GM21390 (cell line): Measurements from ENCODE around the gene LASP1.
"Not testable (repeated sequence)": the region's sequence is repeated elsewhere in the genome, so short reads cannot be mapped to it uniquely, and the experiment has no call there.

ENCODE experiments used
- ATAC-seq: cut with Tn5 transposase; IDR thresholded peaks from one replicate; pipeline ENCODE4 v1.9.1; 2021; ENCODE audit not compliant: unreplicated experiment

The LASP1 gene, protein sequence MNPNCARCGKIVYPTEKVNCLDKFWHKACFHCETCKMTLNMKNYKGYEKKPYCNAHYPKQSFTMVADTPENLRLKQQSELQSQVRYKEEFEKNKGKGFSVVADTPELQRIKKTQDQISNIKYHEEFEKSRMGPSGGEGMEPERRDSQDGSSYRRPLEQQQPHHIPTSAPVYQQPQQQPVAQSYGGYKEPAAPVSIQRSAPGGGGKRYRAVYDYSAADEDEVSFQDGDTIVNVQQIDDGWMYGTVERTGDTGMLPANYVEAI

DNA sequence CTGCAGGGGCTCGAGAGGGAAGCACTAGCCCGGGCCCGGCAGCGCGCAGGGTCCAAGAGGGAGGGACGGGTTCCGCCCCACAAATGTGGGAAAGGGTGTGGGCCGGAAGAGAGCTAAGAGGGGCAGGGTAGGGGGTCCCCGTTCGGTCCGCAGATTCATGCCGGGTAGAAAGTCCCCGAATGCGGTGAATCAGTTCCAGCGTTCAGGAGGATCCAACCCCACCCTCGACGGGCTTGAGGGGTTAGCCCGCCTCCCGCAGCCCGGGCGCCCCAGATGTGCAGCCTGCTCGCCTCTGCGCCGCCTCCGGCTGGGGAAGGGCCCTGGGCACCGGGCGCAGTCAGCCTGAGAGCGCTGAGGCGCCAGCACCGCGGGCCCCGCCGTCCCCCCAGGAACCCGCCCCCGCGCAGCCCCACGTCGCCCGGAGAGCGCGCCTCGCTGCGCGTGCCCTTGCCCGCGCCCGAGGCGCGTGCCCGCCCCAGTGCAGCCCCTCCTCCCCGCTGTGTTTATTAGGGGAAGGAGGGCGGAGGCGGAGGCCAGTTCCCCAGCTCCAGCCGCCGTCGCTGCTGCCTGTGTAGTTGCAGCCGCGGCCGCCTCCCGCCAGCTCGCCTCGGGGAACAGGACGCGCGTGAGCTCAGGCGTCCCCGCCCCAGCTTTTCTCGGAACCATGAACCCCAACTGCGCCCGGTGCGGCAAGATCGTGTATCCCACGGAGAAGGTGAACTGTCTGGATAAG is at the start of gene LASP1:
LASP1 (plus strand) TSS at position 533 of the 733 bp plus-strand sequence; CDS start at position 665, 132 bp downstream.
- ATAC-seq: peak; percentile 38

DNA sequence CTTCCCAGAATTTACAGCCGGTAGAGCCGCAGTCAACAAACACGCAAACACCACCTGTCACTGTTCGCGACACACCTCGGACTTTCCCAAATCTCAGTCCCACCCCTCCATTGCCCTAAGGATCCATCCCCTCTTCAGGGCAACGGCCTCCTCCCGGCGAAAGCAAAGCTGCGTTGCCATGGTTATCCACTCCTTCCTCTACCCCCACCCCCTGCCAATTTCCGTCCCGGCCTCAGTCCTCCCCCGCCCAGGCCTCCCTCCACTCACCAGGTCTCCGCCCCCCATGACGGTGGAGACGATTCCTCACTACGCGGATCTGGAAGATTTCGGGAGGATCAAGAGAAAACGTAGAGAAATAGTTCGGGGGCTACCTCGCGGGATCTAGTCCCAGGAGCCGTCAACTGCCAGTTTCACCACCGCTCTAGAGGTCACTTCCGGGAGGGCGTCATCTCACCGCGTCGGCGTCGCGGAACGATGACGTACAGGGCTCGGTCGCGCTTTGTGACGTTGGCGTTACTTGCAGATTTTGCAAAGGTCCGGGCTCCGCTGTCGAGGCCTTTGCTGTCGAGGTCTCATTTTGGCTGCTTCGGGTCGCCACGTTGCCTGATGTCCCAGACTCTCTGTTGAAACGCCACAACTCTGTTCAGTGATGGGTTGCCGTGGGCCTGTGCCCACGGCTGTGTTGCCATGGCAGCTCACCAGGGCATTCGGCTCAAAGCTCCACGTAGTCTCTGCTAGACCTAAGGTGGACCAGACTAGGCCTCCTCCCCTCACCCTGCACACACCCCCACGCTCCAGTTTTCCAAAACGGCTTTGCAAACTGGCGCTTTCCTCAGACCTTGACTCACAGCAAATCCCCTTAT is 44.7 kb upstream of the LASP1 start, which contains the start of gene CWC25:
CWC25 (minus strand) TSS at position 423 of the 863 bp plus-strand sequence; CDS start at position 285, 138 bp downstream.
- ATAC-seq: peak; percentile 78

- ATAC-seq: no peak
Observed at GRCh38 chr17:38825762-38826247, 44.1 kb upstream of the LASP1 start.

DNA sequence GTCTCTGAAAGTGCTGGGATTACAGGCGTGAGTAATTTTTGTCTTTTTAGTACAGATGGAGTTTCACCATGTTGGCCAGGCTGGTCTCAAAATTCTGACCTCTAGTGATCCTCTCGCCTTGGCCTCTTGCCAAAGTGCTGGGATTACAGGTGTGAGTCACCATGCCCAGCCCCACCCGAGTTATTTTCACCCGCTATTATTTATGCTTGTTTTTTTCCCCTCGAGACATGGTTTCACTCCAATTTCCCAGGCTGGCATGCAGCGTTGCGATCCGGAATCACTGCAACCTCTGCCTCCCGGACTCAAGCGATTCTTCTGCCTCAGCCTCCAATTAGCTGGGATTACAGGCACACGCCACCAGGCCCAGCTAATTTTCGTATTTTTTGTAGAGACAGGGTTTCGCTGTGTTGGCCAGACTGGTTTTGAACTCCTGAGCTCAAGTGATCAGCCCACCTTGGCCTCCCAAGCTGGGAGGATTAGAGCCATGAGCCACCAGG is 25.5 kb upstream of the LASP1 start:
- ATAC-seq: no peak

DNA sequence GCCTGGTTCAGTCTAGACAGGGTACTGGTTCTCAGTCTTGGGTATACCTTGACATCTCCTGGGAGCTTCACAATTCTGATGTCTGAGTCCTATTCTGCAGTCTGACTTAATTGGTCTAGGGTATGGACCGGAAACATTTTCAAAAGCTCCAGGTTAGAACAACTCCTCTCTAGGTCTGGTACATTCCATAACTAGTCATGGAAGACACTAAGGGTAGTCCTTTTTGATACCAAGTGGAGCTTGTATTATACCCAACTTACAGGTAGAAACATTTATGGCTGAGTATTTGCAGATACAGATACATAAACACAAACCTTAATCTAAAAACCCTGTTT is 21.3 kb upstream of the LASP1 start:
- no peak for ATAC-seq

- ATAC-seq: no peak
Observed at GRCh38 chr17:38848939-38849605, 20.8 kb upstream of the LASP1 start.

- no peak for ATAC-seq
Observed at GRCh38 chr17:38850374-38850773, 19.5 kb upstream of the LASP1 start.

DNA sequence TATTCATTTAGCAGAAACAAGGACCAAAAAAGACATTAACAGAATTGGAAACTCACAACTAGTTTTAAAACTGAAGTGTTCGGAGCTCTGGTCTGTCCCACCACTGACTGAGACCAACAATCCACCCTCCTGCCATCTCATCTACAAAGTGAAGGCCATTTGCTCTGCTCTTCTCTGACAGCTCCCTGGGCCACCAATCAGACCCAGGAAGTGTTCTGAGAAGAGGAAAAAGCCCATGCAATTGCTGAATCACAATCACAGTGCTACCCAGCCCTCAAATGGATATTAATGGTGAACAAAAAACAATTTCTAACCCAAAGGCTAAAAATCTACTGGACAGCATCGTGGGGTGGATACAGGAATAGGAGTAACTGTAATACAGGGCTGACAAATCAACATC is 18.4 kb upstream of the LASP1 start:
- no peak for ATAC-seq

- ATAC-seq: no peak
Observed at GRCh38 chr17:38852771-38853291, 17.0 kb upstream of the LASP1 start.

GRCh38 chr17:38853292-38854219 is 16.3 kb upstream of the LASP1 start, which contains the start of gene RPL23:
RPL23 (minus strand) TSS chr17:38853721; CDS start chr17:38853710, 11 bp downstream.
- ATAC-seq: peak; percentile 80

- ATAC-seq: not testable (repeated sequence)
Observed at GRCh38 chr17:38855101-38855714, 14.7 kb upstream of the LASP1 start.

- ATAC-seq: no peak
Observed at GRCh38 chr17:38857271-38857670, 12.6 kb upstream of the LASP1 start.

GRCh38 chr17:38861399-38861843 is 8.4 kb upstream of the LASP1 start:
- no peak for ATAC-seq

DNA sequence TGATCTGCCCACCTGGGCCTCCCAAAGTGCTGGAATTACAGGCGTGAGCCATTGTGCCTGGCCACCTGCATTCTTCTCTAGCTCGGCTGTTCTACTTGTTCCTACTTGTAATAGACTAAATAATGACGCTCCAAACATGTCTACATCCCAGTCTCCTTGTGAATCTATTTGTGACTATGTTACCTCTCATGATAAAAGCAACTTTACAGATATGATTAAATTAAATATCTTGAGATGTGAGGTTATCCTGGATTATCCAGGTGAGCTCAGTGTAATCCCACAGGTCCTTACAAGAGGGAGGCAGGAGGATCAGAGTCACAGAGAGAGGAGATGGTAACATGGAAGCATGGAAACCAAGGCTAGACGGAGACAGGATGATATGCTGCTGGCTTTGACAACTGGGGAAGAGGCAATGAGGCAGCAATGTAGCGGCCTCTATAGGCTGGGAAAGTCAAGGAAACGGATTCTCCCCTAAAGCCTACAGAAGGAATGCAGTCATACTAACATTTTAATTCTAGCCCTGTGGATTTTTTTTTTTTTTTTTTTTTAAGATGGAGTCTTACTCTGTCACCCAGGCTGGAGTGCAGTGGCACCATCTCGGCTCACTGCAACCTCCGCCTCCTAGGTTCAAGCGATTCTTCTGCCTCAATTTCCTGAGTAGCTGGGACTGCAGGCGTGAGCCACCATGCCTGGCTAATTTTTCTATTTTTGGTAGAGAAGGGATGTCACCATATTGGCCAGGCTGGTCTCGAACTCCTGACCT is 5.0 kb upstream of the LASP1 start:
- no peak for ATAC-seq

DNA sequence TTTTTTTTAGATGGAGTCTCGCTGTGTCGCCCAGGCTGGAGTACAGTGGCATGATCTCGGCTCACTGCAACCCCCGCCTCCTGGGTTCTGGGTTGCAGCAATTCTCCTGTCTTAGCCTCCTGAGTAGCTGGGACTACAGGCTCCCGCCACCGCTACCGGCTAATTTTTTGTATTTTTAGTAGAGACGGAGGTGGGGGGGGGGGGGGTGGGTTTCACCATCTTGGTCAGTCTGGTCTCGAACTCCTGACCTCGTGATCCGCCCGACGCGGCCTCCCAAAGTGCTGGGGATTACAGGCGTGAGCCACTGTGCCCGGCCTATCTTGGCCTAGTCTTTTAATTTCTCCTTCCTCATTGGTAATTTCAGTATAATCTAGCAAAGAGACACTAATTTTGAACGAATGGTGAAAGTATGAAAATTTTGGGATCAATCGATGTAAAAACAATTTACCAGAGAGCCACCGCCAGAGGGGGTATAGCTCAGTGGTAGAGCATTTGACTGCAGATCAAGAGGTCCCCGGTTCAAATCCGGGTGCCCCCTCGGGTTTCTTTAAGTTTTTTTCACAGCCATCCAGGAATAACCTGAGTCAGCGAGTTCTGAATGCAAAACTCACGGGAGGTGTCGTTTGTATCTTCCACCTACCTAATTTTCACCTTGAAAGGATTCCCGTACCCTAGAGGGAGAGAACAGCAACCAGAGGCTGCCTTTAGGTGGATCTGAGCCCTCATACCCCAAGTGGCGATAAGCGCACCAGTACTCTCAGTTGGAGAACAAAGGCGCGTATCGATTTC is 2.5 kb upstream of the LASP1 start:
- no peak for ATAC-seq

DNA sequence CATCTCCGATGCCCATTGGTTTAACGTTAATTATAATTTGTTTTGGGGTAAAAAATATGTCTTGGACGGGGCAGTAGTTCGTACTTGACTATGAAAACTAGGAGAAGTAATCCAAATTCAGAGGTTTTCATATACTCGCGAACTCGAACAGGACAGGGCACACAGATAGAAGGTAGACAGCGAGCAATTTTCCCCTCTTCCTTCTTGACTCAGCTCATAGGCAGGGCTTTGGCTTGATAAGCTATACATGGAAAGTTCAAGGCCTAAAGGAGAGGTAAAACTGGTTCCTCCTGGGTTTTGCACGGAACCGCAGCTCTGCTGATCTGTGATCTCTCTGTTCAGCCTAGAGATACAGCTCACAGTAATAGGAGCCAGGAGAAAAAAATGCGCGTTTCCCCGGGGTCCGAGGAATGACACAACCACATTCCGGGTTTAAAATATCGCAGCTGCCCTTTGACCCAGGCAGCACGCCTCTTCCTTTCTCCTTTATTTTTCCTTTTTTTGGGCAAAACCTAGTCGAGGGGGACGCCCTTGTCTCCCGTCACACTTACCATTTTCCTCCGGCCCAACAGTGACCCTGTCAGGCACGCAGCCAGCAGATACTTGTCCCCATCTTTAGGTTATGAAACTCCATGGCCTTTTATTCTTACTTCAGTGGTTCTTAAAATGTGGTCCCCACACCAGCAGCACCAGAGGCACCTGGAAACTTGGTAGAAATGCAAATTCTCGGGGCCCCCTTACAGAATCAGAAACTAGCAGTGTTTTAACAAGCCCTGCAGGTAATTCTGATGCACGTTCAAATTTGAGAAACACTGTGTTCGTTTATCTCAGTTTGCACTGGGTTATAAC is 1.7 kb upstream of the LASP1 start:
- ATAC-seq: no peak
